GM12878 (cell line): ENCODE data around the gene PRKAR1A. TPM values are rescaled to one million over a fixed set of nuclear protein-coding genes. Genes with fewer than 3 reads are reported as not detected.

Experiments used
- BACH1 ChIP-seq: fragments of 450-650 bp; IDR thresholded peaks from 2 replicates; pipeline ENCODE4 v1.6.1; 2017; ENCODE audit warnings: mild to moderate bottlenecking, borderline replicate concordance
- BMI1 ChIP-seq: fragments of 450-650 bp; IDR thresholded peaks from 2 replicates; pipeline ENCODE4 v1.6.1; 2016; ENCODE audit warnings: mild to moderate bottlenecking, moderate library complexity, borderline replicate concordance
- CEBPB ChIP-seq, 2 experiments: fragments of 150-350 bp in 1 of 2; IDR thresholded peaks; 2 replicates each; pipeline ENCODE4 v1.6.1; 2012 to 2014; ENCODE audit warnings: low read depth in 2 of 2, low read length in 2 of 2, borderline replicate concordance in 1 of 2, inconsistent platforms in 1 of 2
- CREB1 ChIP-seq: IDR thresholded peaks from 2 replicates; pipeline ENCODE4 v1.6.1; 2012; ENCODE audit warnings: low read depth, mild to moderate bottlenecking, inconsistent platforms
- ESRRA ChIP-seq: IDR thresholded peaks from 2 replicates; pipeline ENCODE4 v1.6.1; 2012; ENCODE audit warnings: mild to moderate bottlenecking, low read length, improper control_type of control experiment
- FOS ChIP-seq: IDR thresholded peaks from 3 replicates; pipeline ENCODE4 v1.6.1; 2011; ENCODE audit warnings: borderline replicate concordance; ENCODE audit not compliant: insufficient read length; ENCODE audit errors: extremely low read depth
- HDAC6 ChIP-seq: fragments of 200-600 bp; sonication (generic); IDR thresholded peaks from one replicate; pipeline ENCODE4 v1.8.0; 2017; ENCODE audit warnings: antibody characterized with exemption; ENCODE audit not compliant: unreplicated experiment
- HDGF ChIP-seq: fragments of 450-650 bp; IDR thresholded peaks from 2 replicates; pipeline ENCODE4 v1.6.1; 2016; ENCODE audit warnings: antibody characterized with exemption
- IRF4 ChIP-seq: IDR thresholded peaks from 2 replicates; pipeline ENCODE4 v1.6.1; 2011; ENCODE audit warnings: low read depth, low read length
- JUND ChIP-seq: IDR thresholded peaks from 2 replicates; pipeline ENCODE4 v1.6.1; 2012; ENCODE audit warnings: low read depth, mild to moderate bottlenecking, low read length, improper control_type of control experiment, moderate library complexity
- KDM1A ChIP-seq: fragments of 200-600 bp; sonication (generic); IDR thresholded peaks from 2 replicates; pipeline ENCODE4 v1.6.1; 2016; ENCODE audit warnings: borderline replicate concordance
- NR2F1 ChIP-seq: fragments of 450-650 bp; conservative IDR thresholded peaks from 2 replicates; pipeline ENCODE4 v1.6.1; 2017; ENCODE audit warnings: mild to moderate bottlenecking
- POLR2AphosphoS5 ChIP-seq: IDR thresholded peaks from 2 replicates; pipeline ENCODE4 v1.6.1; 2011; ENCODE audit warnings: mild to moderate bottlenecking, low read length, inconsistent platforms
- RB1 ChIP-seq: fragments of 450-650 bp; formaldehyde crosslinking; IDR thresholded peaks from 2 replicates; pipeline ENCODE4 v1.6.1; 2017; ENCODE audit warnings: mild to moderate bottlenecking, borderline replicate concordance
- RUNX3 ChIP-seq: IDR thresholded peaks from 2 replicates; pipeline ENCODE4 v1.6.1; 2012; ENCODE audit warnings: low read length, inconsistent platforms
- STAT3 ChIP-seq: IDR thresholded peaks from 2 replicates; pipeline ENCODE4 v1.6.1; 2011; ENCODE audit warnings: low read depth, low read length, improper control_type of control experiment
- ZNF24 ChIP-seq: fragments of 450-650 bp; IDR thresholded peaks from 2 replicates; pipeline ENCODE4 v1.6.1; 2017; ENCODE audit warnings: antibody characterized with exemption, mild to moderate bottlenecking
- polyA plus RNA-seq, 11 experiments: library from polyadenylated mRNA; depleted of rRNA in 4 of 11; unstranded in 6 of 11; stranded (reverse) in 5 of 11; fragments of >200 nt; fragmentation: Nextera tagmentation in 4 of 11; fragmentation: Illumina TruSeq in 1 of 11; extraction: Ambion mirVana in 4 of 11; extraction: Trizol in 1 of 11; gene quantifications; 1 replicate in 1 of 11; 2 replicates in 10 of 11; pipeline versions ENCODE4 v1.2.1 to v1.2.3, GENCODE V29; 2011 to 2016; ENCODE audit warnings: inconsistent platforms in 2 of 11, missing spikeins in 2 of 11, low read depth in 1 of 11
- total RNA-seq, 4 experiments: library from RNA; depleted of rRNA in 3 of 4; stranded (reverse); fragments of >200 nt in 3 of 4; fragmentation: Illumina TruSeq in 1 of 4; extraction: Trizol in 1 of 4; gene quantifications; 2 replicates each; pipeline versions ENCODE4 v1.2.1 to v1.2.3, GENCODE V29; 2013 to 2021
- TF ChIP-seq, protein P1 (sequence below): fragments of 450-650 bp; formaldehyde crosslinking; IDR thresholded peaks from 2 replicates; pipeline ENCODE4 v1.4.0; 2020; ENCODE audit warnings: mild to moderate bottlenecking, moderate library complexity
- TF ChIP-seq, protein P2 (sequence below): fragments of 450-650 bp; IDR thresholded peaks from 2 replicates; pipeline ENCODE4 v1.6.1; 2018; ENCODE audit warnings: borderline replicate concordance, mild to moderate bottlenecking; ENCODE audit not compliant: partially characterized antibody
- TF ChIP-seq, protein P3 (sequence below): IDR thresholded peaks from 2 replicates; pipeline ENCODE4 v1.6.1; 2011; ENCODE audit warnings: low read depth, low read length, improper control_type of control experiment, borderline replicate concordance
- TF ChIP-seq, protein P4 (sequence below): IDR thresholded peaks from 2 replicates; pipeline ENCODE4 v1.6.1; 2011; ENCODE audit warnings: mild to moderate bottlenecking, low read depth, low read length, moderate library complexity; ENCODE audit not compliant: insufficient replicate concordance

Gene PRKAR1A
- total and polyA plus RNA-seq, 10 of the 15 experiments (the other 5 are each of a cell fraction or from before 2014, with no cell fraction given), result 29.1 to 200 (median 125) TPM

DNA sequence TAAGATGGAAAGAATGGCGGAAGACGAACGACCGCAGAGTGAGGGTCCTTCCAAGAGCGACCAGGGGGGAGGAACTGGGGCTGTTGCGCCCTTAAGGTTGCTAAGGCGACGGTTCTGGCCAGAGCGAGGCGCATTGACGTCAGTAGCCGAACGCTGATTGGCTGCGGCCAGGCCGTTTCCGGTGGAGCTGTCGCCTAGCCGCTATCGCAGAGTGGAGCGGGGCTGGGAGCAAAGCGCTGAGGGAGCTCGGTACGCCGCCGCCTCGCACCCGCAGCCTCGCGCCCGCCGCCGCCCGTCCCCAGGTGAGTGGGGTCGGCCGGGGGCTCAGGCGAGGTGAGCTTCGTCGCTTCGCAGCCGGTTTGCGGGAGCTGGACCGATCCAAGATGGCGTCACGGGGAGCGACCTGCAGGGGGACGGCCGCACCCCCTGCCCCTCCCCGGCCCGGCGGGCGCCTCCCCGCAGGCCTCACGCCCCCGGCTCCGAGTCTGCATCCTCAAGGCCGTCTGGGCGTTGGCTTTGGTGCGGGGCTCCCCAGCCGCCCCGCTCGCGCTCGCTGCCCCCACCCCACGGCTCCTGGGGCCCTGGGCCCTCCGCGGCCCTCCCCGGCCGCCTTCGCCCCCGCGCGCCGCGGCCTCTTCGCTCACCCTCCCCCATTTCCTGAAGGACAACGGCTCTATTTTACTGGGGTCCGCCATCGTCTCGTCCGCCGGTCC is at the start of gene PRKAR1A (continued):
- TF ChIP-seq, protein P1, sequence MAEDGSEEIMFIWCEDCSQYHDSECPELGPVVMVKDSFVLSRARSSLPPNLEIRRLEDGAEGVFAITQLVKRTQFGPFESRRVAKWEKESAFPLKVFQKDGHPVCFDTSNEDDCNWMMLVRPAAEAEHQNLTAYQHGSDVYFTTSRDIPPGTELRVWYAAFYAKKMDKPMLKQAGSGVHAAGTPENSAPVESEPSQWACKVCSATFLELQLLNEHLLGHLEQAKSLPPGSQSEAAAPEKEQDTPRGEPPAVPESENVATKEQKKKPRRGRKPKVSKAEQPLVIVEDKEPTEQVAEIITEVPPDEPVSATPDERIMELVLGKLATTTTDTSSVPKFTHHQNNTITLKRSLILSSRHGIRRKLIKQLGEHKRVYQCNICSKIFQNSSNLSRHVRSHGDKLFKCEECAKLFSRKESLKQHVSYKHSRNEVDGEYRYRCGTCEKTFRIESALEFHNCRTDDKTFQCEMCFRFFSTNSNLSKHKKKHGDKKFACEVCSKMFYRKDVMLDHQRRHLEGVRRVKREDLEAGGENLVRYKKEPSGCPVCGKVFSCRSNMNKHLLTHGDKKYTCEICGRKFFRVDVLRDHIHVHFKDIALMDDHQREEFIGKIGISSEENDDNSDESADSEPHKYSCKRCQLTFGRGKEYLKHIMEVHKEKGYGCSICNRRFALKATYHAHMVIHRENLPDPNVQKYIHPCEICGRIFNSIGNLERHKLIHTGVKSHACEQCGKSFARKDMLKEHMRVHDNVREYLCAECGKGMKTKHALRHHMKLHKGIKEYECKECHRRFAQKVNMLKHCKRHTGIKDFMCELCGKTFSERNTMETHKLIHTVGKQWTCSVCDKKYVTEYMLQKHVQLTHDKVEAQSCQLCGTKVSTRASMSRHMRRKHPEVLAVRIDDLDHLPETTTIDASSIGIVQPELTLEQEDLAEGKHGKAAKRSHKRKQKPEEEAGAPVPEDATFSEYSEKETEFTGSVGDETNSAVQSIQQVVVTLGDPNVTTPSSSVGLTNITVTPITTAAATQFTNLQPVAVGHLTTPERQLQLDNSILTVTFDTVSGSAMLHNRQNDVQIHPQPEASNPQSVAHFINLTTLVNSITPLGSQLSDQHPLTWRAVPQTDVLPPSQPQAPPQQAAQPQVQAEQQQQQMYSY (CRISPR knock-in tag), result no peak
- peak; percentile 73 for TF ChIP-seq HDAC6
- TF ChIP-seq, protein P2, sequence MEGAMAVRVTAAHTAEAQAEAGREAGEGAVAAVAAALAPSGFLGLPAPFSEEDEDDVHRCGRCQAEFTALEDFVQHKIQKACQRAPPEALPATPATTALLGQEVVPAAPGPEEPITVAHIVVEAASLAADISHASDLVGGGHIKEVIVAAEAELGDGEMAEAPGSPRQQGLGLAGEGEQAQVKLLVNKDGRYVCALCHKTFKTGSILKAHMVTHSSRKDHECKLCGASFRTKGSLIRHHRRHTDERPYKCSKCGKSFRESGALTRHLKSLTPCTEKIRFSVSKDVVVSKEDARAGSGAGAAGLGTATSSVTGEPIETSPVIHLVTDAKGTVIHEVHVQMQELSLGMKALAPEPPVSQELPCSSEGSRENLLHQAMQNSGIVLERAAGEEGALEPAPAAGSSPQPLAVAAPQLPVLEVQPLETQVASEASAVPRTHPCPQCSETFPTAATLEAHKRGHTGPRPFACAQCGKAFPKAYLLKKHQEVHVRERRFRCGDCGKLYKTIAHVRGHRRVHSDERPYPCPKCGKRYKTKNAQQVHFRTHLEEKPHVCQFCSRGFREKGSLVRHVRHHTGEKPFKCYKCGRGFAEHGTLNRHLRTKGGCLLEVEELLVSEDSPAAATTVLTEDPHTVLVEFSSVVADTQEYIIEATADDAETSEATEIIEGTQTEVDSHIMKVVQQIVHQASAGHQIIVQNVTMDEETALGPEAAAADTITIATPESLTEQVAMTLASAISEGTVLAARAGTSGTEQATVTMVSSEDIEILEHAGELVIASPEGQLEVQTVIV, result peak; percentile 11
- TF ChIP-seq BACH1, result peak; percentile 80
- TF ChIP-seq STAT3, result no peak
- TF ChIP-seq CREB1, result peak; percentile 91
- TF ChIP-seq HDGF, result no peak
- TF ChIP-seq FOS, result no peak
- TF ChIP-seq JUND, result no peak
- no peak for TF ChIP-seq KDM1A
- 0 out of 2 replicates have a peak, but pooled peaks have one; percentile 41 for TF ChIP-seq IRF4
- no peak for TF ChIP-seq CEBPB (IDR thresholded peaks at IDR 0.05; ENCODE audit: borderline replicate concordance in 1 of 2, low read depth in 2 of 2, low read length in 2 of 2)
- TF ChIP-seq RB1, result no peak
- peak; percentile 99 for TF ChIP-seq BMI1
- peak; percentile 65 for TF ChIP-seq NR2F1
- TF ChIP-seq POLR2AphosphoS5, result peak; percentile 96
- TF ChIP-seq, protein P3, sequence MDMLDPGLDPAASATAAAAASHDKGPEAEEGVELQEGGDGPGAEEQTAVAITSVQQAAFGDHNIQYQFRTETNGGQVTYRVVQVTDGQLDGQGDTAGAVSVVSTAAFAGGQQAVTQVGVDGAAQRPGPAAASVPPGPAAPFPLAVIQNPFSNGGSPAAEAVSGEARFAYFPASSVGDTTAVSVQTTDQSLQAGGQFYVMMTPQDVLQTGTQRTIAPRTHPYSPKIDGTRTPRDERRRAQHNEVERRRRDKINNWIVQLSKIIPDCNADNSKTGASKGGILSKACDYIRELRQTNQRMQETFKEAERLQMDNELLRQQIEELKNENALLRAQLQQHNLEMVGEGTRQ, result no peak
- no peak; the same call in 1 of the 2 replicates for TF ChIP-seq RUNX3
- TF ChIP-seq ESRRA, result no peak
- TF ChIP-seq, protein P4, sequence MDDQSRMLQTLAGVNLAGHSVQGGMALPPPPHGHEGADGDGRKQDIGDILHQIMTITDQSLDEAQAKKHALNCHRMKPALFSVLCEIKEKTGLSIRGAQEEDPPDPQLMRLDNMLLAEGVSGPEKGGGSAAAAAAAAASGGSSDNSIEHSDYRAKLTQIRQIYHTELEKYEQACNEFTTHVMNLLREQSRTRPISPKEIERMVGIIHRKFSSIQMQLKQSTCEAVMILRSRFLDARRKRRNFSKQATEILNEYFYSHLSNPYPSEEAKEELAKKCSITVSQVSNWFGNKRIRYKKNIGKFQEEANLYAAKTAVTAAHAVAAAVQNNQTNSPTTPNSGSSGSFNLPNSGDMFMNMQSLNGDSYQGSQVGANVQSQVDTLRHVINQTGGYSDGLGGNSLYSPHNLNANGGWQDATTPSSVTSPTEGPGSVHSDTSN, result no peak
- TF ChIP-seq ZNF24, result no peak
